HG03280 (cell line): Measurements from ENCODE around the gene PKM.

Experiments used
- ATAC-seq: cut with Tn5 transposase; IDR thresholded peaks from one replicate; pipeline ENCODE4 v1.9.1; 2021; ENCODE audit warnings: mild to moderate bottlenecking, moderate library complexity; ENCODE audit not compliant: unreplicated experiment

The PKM gene

DNA sequence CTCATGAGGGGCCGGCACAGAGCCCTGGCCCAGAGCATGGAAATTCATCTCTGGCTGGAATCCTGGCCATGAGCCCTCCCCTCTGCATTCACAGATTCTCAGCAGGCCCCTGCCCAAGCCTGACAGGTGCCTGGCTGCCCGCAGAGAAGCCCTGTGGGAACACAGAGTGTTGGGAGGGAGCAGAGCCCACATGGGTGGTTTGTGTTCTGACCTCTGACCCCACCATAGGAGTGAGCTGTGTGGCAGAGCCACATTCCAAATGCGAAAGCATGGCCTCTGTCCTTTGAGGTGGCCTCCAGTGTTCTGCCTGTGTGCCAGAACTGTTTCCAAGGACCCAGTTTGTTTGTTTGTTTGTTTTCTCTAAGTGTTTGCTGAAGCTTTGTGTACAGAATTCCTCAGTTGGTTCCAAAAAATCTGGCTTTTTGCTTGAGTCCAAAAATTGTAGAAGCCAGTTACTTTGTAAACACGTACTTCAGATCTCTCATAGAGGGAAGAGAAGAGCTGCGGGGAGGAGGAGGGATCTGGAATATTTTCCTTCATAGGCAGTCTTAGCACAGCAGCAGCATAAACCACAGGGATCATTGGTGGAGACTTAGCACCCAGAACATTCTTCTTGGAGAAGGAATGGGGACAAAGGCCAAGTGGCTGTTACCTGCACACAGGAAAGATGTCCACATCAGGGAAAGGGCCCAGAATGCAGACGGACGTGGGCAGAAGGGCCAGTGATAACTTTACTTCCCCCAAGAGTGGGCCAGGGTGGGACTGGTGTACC, 69.4 kb downstream of the PKM start:
- no peak for ATAC-seq

DNA sequence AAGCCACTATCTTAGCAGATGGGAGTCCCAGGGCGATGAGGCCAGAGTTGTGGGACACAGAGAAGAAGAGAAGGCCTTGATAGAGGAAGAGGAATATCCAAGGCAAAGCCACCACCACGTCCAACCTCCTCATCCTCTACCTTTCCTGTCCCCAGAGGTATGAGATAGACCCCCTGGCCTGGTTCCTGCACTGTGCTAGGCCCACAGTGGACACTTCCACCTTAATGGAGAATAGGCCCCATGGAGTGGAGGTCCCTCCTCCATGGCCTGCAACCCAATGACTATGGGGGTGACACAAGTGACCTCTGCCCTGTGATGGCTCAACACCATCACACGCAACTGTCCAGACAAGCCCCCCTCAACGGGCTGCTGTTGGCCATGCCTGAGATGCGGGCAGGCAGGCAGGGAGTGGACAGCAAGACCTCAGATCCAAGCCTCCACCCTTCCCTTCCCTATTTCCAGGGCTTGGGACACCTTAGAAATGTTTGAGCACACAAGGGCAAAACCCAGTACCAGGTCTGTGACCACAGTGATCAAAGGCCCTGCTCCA, 70.2 kb downstream of the PKM start:
- ATAC-seq, result no peak

DNA sequence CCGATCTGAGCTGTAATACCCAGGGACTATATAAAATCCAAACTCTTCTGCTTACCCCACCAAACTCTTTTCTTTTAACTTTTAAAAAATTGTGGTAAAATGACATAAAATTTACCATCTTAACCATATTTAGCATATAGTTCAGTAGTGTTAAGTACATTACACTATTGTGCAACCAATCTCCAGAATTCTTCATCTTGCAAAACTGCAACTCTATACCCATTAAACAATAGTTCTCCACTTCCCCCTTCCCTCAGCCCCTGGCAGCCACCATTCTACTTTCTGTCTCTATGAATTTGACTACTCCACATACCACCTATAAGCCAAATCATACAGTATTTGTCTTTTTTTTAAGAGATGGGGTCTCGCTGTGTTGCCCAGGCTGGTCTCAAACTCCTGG, 74.1 kb downstream of the PKM start:
- no peak for ATAC-seq

DNA sequence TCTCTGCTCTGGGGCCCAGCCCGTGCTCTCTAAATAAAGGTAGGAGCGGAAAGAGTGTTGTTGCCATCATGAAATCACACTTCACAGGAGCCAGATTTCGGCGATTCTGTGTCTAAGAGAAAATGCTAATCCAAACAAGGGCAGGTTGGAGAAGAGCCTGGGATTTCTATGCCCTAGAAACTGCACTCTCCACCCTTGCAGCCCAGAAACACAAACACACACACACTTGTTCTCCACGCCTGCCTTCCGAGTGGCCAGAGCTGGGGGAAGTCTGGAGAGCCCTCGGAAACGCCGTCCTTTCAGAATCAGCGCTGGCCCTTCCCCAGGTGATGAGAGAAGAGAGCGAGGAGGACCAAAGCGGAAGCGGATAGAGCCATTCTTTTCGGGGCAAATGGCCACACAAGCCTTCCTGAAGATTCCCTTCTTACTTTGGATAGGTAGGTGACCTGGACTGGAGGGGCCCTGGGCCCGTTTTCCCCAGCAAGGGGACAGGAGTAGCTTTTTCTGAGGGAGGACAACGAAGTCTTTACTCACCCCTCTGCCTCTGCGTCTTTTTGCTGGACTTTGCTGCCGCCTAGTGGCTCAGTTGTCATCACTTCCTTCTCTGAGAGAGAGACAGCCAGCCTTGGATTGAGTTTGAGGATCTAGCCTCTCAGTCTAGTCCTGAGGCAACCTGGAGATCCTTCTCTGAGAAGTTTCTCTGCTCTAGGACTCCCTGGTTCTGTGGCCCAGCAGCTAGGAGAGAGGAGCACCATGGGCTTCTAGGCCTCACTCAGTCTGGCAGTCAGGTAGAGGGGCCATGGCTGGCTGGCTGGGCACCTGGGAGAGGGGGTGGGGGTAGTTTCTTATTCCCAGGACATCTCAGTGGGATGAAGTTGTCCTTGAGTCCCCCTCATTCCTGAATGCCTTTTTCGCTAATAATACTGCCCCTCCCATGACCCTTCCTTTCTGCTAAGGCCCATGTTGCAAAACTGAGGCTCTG, 75.1 kb downstream of the PKM start:
- no peak for ATAC-seq

- ATAC-seq, result no peak
These were observed 75.9 kb downstream of the PKM start for GRCh38 chr15:72155003-72155621.

- ATAC-seq, result no peak
These were observed 76.7 kb downstream of the PKM start for GRCh38 chr15:72154316-72154715.

DNA sequence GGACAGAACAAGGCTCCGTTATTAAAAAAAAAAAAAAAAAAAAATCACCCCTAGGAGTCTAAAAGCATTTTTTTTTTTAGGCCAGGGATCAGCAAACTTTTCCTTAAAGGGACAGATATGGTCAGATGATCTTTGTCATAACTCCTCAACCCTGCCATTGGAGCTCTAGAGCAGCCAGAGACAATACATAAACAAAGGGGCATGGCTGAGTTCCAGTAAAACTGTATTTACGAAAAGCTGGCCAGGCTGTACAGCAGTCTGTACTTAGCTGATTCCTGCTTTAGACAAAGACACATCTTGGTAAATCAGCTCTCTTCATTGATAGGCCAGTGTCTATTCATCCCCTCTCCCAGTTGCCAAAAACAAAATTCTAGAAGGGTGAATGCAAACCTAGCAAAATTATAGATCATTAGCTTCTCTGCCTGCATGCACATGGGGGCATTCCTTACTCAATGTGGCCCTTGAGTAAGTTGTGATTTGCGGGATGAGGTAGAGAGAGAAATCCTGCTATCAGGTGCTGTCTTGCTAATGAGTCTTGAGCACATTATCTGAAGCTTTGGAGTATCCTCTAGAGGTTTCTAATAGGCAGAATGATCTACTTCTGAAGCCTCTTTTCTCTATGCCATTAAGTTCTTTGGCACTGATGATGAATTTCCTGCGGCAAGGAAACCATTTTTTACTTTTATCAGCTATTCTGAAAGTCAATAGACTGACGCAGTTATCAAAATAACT, 77.6 kb downstream of the PKM start:
- no peak for ATAC-seq
